ENCODE data around the gene ITK. TPM values are rescaled to one million over a fixed set of nuclear protein-coding genes. Genes with fewer than 3 reads are reported as not detected.

ITK gene
- total and polyA plus RNA-seq, 2 donors from 2014 or later, result 0.11 to 14.0 TPM

DNA sequence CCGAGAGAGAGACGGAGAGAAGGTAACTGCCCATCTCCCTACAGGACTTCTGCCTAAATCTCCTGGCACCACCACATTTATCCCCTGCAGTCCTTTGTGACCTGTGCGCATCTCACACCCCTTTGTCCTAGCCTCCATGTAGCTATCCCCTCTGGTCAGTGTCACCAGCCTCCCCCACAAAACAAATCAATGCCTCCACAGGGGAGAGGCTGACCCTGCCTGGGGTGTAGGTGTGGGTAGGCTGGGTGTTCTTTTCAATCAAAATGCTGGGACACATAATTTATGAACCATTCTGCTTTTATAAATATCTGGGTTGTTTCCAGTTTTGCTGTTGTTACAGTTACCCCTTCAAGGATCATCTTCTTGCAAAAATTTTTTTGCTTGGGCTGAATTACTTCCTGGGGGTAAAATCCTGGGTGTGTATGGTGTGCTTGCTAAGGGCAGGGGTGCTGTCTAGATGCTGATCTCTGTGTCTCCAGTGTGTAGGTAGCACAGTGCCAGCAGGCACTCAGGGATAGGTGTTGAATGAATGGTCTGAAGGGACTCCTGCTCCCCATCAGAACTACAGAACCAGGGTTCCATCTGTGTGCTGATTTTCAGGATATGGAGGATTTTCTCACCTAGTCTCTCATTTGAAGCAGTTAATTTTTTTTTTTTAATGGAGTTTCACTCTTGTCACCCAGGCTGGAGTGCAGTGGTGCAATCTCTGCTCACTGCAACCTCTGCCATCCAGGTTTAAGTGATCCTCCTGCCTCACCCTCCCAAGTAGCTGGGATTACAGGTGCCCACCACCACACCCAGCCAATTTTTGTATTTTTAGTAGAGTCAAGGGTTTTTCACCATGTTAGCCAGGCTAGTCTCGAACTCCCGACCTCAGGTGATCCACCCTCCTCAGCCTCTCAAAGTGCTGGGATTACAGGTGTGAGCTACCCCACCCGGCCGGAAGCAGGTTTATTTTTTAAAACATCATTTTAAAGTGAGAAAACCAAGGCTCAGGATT is 14.1 kb upstream of the ITK start, which contains the start of gene GARIN3:
GARIN3 (minus strand) TSS at position 51 of the 1,000 bp plus-strand sequence. CDS start 96 bp downstream, outside the sequence.
- no peak within 1 kb of the TSS for H3K27ac ChIP-seq (ENCODE audit: low read depth in 2 of 2, low read length in 2 of 2)
- H3K4me3 ChIP-seq (ENCODE audit: low read length in 3 of 3), result no peak within 1 kb of the TSS
- DNase-seq (no peak), FAIRE-seq (no peak)
- no peaks in the 10 kb centered on the region for H3K4me1 ChIP-seq (ENCODE audit: control insufficient read depth in 2 of 3, insufficient read depth in 2 of 3, low read depth in 1 of 3, low read length in 3 of 3)
- intact Hi-C loops (cut with DNase I), result no loop called here
- TF ChIP-seq, protein P1, sequence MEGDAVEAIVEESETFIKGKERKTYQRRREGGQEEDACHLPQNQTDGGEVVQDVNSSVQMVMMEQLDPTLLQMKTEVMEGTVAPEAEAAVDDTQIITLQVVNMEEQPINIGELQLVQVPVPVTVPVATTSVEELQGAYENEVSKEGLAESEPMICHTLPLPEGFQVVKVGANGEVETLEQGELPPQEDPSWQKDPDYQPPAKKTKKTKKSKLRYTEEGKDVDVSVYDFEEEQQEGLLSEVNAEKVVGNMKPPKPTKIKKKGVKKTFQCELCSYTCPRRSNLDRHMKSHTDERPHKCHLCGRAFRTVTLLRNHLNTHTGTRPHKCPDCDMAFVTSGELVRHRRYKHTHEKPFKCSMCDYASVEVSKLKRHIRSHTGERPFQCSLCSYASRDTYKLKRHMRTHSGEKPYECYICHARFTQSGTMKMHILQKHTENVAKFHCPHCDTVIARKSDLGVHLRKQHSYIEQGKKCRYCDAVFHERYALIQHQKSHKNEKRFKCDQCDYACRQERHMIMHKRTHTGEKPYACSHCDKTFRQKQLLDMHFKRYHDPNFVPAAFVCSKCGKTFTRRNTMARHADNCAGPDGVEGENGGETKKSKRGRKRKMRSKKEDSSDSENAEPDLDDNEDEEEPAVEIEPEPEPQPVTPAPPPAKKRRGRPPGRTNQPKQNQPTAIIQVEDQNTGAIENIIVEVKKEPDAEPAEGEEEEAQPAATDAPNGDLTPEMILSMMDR (IDR thresholded peaks at IDR 0.05; ENCODE audit: borderline replicate concordance, extremely low read depth, insufficient read depth), result no peak
- H3K36me3 ChIP-seq (ENCODE audit: control insufficient read depth in 2 of 3, insufficient read depth in 3 of 3, low read length in 3 of 3), result no peaks in the 10 kb centered on the region
- no peaks in the 10 kb centered on the region for H3K9me3 ChIP-seq (ENCODE audit: control insufficient read depth in 2 of 3, insufficient read depth in 1 of 3, low read length in 3 of 3)
- no peak within 1 kb of the TSS for H3K9ac ChIP-seq (ENCODE audit: low read length in 3 of 3)
- no peaks in the 10 kb centered on the region for H3K27me3 ChIP-seq (ENCODE audit: control insufficient read depth, insufficient read depth, low read length)

DNA sequence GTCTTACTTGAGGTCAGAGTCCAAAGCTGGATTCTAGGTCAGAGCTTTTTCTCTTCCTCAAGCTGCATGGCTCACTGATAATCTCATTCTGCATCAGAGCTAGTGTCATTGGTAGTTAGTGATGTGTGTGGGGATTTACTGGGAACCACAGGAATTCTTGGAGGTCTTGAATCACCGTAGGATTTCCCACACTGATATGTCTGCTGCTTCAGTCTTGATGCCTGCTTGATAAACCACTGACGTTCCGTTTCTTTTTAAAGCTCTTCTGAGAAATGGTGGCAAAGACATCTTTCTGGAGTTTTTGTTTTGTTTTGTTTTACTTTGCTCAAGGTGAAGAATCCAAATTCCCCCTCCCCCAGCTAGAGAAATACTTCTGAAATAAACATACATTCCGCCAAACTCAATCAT is 13.4 kb upstream of the ITK start:
- no peak overlapping the region for H3K9ac ChIP-seq (ENCODE audit: low read length in 3 of 3)
- no peaks in the 10 kb centered on the region for H3K4me1 ChIP-seq (ENCODE audit: control insufficient read depth in 2 of 3, insufficient read depth in 2 of 3, low read depth in 1 of 3, low read length in 3 of 3)
- H3K27me3 ChIP-seq (ENCODE audit: control insufficient read depth, insufficient read depth, low read length), result no peaks in the 10 kb centered on the region
- no peaks in the 10 kb centered on the region for H3K36me3 ChIP-seq (ENCODE audit: control insufficient read depth in 2 of 3, insufficient read depth in 3 of 3, low read length in 3 of 3)
- FAIRE-seq (no peak), DNase-seq (no peak)
- no peak overlapping the region for H3K4me3 ChIP-seq (ENCODE audit: low read length in 3 of 3)
- no peaks in the 10 kb centered on the region for H3K9me3 ChIP-seq (ENCODE audit: control insufficient read depth in 2 of 3, insufficient read depth in 1 of 3, low read length in 3 of 3)
- no peak overlapping the region for H3K27ac ChIP-seq (ENCODE audit: low read depth in 2 of 2, low read length in 2 of 2)
- TF ChIP-seq, protein P1 (IDR thresholded peaks at IDR 0.05; ENCODE audit: borderline replicate concordance, extremely low read depth, insufficient read depth), result no peak
- intact Hi-C loops (cut with DNase I), result no loop called here

DNA sequence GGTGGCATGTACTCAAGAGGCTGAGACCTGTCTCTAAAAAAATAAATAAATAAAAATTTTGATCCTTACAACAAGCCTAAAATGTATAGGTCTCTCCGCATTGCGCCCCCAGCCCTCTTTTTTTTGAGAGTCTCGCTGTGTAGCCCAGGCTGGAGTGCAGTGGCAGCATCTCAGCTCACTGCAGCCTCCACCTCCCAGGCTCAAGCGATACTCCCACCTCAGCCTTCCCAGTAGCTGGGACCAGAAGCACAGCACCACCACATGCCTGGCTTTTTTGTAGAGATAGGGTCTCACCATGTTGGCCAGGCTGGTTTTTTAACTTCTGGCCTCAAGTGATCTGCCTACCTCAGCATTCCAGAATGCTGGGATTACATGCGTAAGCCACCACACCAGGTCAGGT is 12.4 kb upstream of the ITK start:
- Histone ChIP-seq H3K27me3 (ENCODE audit: control insufficient read depth, insufficient read depth, low read length) (no peaks in the 10 kb centered on the region), H3K4me1 (ENCODE audit: control insufficient read depth in 2 of 3, insufficient read depth in 2 of 3, low read depth in 1 of 3, low read length in 3 of 3) (no peaks in the 10 kb centered on the region), H3K9ac (ENCODE audit: low read length in 3 of 3) (no peak overlapping the region), H3K4me3 (ENCODE audit: low read length in 3 of 3) (no peak overlapping the region), H3K9me3 (ENCODE audit: control insufficient read depth in 2 of 3, insufficient read depth in 1 of 3, low read length in 3 of 3) (no peaks in the 10 kb centered on the region), H3K36me3 (ENCODE audit: control insufficient read depth in 2 of 3, insufficient read depth in 3 of 3, low read length in 3 of 3) (no peaks in the 10 kb centered on the region), H3K27ac (ENCODE audit: low read depth in 2 of 2, low read length in 2 of 2) (no peak overlapping the region)
- FAIRE-seq, result no peak
- intact Hi-C loops (cut with DNase I), result no loop called here
- no peak for DNase-seq
- TF ChIP-seq, protein P1 (IDR thresholded peaks at IDR 0.05; ENCODE audit: borderline replicate concordance, extremely low read depth, insufficient read depth), result no peak
